Bronchial epithelial cell (primary cell): ENCODE results near the gene POU3F1. TPM values are rescaled to one million over a fixed set of nuclear protein-coding genes. Genes with fewer than 3 reads are reported as not detected.
A peak's percentile ranks its signal among the peaks of the same experiment; 100 is the strongest.

ENCODE experiments used
- DNase-seq: peaks from one replicate; pipeline ENCODE4 v3.0.0-alpha.2; 2010; ENCODE audit warnings: low read depth
- FAIRE-seq: peaks from 2 replicates; lab custom pipeline; 2011; peaks lifted over from hg19 to GRCh38; lab: Jason Lieb, UNC
- H3K27me3 ChIP-seq: 2 replicates; pipeline ENCODE4 v1.5.1; 2011; ENCODE audit warnings: low read length; ENCODE audit not compliant: control insufficient read depth, insufficient read depth
- H3K36me3 ChIP-seq: 2 replicates; pipeline ENCODE4 v1.5.1; 2011; ENCODE audit warnings: low read length; ENCODE audit not compliant: control insufficient read depth, insufficient read depth
- H3K4me3 ChIP-seq: 2 replicates; pipeline ENCODE4 v1.5.1; 2011; ENCODE audit warnings: mild to moderate bottlenecking, low read depth, low read length, control low read depth
- CTCF ChIP-seq: IDR thresholded peaks from 2 replicates; pipeline ENCODE4 v1.5.1; 2011; ENCODE audit warnings: mild to moderate bottlenecking, moderate library complexity, low read length, control low read depth, inconsistent platforms; ENCODE audit not compliant: insufficient read depth, severe bottlenecking
- total RNA-seq: library from RNA; depleted of rRNA; stranded (reverse); fragments of >200 nt; gene quantifications from 2 replicates; pipeline ENCODE4 v1.2.1, GENCODE V29; 2014

The POU3F1 gene
- total RNA-seq, 1 donor from 2014 or later, result under 0.01 TPM

GRCh38 chr1:37997256-37998088 lies 49.1 kb downstream of the POU3F1 start:
- FAIRE-seq (no peak), DNase-seq (no peak)
- Histone ChIP-seq H3K36me3 (peaks cover 1% of the 10 kb centered on the region), H3K4me3 (no peak overlapping the region), H3K27me3 (no peaks in the 10 kb centered on the region)
- no peak for TF ChIP-seq CTCF

GRCh38 chr1:37995751-37996345 lies 50.7 kb downstream of the POU3F1 start:
- FAIRE-seq (no peak), DNase-seq (peak; percentile 26)
- TF ChIP-seq CTCF, result no peak

DNA sequence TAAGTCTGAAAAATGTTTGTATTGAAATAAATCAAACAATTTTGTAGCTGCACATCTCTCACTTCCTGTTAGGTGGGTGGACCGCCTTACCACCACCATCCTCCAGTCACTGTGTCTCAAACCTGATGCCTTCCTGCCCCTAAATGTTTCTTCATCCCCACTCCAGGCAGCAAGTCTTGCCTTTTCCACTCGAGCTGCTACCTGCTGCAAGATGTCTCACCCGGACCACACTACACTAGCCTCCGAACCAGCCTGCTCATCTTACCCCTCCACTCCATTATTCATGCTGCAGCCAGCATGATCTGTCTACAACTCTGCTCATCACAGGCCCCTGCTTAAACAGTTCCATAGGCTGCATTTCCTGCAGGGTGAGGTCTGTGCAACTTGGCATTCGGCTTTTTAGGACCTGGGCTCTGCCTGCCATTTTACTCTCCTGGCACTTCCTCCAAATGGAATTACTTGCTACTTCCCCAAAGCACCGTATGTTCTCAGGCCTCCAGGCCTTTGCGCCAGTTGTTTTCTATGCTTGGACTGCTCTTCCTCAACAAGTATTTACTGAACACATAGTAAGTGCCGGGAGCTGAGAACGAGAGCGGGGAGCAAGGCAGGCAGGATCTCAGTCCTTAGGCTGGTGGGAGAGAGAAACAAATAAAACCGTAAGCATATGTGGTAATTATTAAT lies 51.6 kb downstream of the POU3F1 start:
- no peaks in the 10 kb centered on the region for H3K27me3 ChIP-seq
- FAIRE-seq (no peak), DNase-seq (no peak)
- H3K36me3 ChIP-seq, result peaks cover 1% of the 10 kb centered on the region
- no peak for TF ChIP-seq CTCF
- no peak overlapping the region for H3K4me3 ChIP-seq

More at GRCh38 chr1:37995751-37996345, 50.7 kb downstream of the POU3F1 start:
- H3K36me3 ChIP-seq, result peaks cover 1% of the 10 kb centered on the region
- H3K27me3 ChIP-seq, result no peaks in the 10 kb centered on the region
- H3K4me3 ChIP-seq, result peak overlapping the region; percentile 42

Other genes with a start within 250 kb of the POU3F1 start
- gene C1orf122, start 239.0 kb downstream of the POU3F1 start, total RNA-seq, result 18.8 and 26.1 TPM in 2 replicates
- 25.6 and 47.9 TPM in 2 replicates for gene YRDC, start 238.6 kb downstream of the POU3F1 start, total RNA-seq
- gene MTF1, start 187.2 kb downstream of the POU3F1 start, total RNA-seq, result 3.7 and 5.6 TPM in 2 replicates
- 5.6 and 8.4 TPM in 2 replicates for gene INPP5B, start 99.7 kb downstream of the POU3F1 start, total RNA-seq
- gene SF3A3, start 56.8 kb downstream of the POU3F1 start, total RNA-seq, result 83.2 and 90.6 TPM in 2 replicates
- 2.6 and 6.7 TPM in 2 replicates for gene FHL3, start 41.3 kb downstream of the POU3F1 start, total RNA-seq
- gene UTP11, start 34.1 kb downstream of the POU3F1 start, total RNA-seq, result 20.5 and 20.9 TPM in 2 replicates